ENCODE data around the gene ADGRL3.

DNA sequence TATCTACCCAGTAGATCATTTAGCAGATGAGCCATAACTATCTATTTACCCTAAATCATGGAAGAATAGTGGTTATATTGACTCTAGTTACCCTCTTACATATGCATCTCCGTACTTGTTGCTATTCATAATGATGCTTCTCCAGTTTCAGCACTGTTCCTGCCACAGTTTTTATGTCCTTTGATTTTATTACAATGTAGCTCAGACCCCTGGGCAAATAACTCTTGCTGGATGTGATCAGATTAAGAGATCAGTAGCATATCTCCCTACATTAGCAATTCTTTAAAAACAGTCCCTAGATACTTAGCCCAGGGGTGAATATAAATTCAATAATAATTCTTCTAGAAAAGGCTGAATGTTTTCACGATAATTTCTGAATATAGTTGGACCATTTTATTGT lies 696.5 kb downstream of the ADGRL3 start:
- TF ChIP-seq, protein P1, sequence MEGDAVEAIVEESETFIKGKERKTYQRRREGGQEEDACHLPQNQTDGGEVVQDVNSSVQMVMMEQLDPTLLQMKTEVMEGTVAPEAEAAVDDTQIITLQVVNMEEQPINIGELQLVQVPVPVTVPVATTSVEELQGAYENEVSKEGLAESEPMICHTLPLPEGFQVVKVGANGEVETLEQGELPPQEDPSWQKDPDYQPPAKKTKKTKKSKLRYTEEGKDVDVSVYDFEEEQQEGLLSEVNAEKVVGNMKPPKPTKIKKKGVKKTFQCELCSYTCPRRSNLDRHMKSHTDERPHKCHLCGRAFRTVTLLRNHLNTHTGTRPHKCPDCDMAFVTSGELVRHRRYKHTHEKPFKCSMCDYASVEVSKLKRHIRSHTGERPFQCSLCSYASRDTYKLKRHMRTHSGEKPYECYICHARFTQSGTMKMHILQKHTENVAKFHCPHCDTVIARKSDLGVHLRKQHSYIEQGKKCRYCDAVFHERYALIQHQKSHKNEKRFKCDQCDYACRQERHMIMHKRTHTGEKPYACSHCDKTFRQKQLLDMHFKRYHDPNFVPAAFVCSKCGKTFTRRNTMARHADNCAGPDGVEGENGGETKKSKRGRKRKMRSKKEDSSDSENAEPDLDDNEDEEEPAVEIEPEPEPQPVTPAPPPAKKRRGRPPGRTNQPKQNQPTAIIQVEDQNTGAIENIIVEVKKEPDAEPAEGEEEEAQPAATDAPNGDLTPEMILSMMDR (IDR thresholded peaks at IDR 0.05; ENCODE audit: insufficient read depth, low read depth, low read length): no peak
- TF ChIP-seq EZH2 (IDR thresholded peaks at IDR 0.05; ENCODE audit: insufficient read depth, low read length): no peak
